Caco-2 (cell line): ENCODE data around the gene UFL1. TPM values are rescaled to one million over a fixed set of nuclear protein-coding genes. Genes with fewer than 3 reads are reported as not detected.

ENCODE experiments used
- BruUV-seq: library from RNA; stranded (reverse); fragments of 400-500 nt; replicated peaks from 2 replicates; lab custom pipeline; 2021; lab: Mats Ljungman, UMichigan
- CTCF ChIA-PET: fragments of 300-600 bp; sonication (Branson Sonifier 250); formaldehyde crosslinking; loops from one replicate; lab custom pipeline; 2022; ENCODE audit warnings: antibody characterized with exemption; lab: Charles Lee
- POLR2A ChIA-PET: fragments of 300-600 bp; sonication (Branson Sonifier 250); formaldehyde crosslinking; loops from one replicate; lab custom pipeline; 2022; ENCODE audit warnings: antibody characterized with exemption; lab: Charles Lee
- DNase-seq, 2 experiments: peaks; one replicate each; pipeline versions ENCODE4 v3.0.0 to v3.0.0-alpha.2; 2020 to 2022
- H3K27me3 ChIP-seq: replicated peaks from 2 replicates; pipeline ENCODE4 v1.6.0; 2011; ENCODE audit warnings: low read length; ENCODE audit not compliant: control insufficient read depth, insufficient read depth
- H3K36me3 ChIP-seq: 2 replicates; pipeline ENCODE4 v1.5.1; 2011; ENCODE audit warnings: low read length; ENCODE audit not compliant: control insufficient read depth, insufficient read depth
- H3K4me1 ChIP-seq: fragments of 250-450 bp; sonication (Bioruptor Pico); 2 replicates; pipeline ENCODE4 v1.5.1; 2020; ENCODE audit warnings: mild to moderate bottlenecking
- H3K4me3 ChIP-seq: 2 replicates; pipeline ENCODE4 v1.5.1; 2011; ENCODE audit warnings: low read depth, mild to moderate bottlenecking, control low read depth, low read length
- H3K9me3 ChIP-seq: fragments of 250-450 bp; sonication (Bioruptor Pico); 2 replicates; pipeline ENCODE4 v1.5.1; 2020; ENCODE audit warnings: mild to moderate bottlenecking, moderate library complexity
- H3K27ac Mint-ChIP-seq: one replicate; pipeline ENCODE4 v1.8.0; 2022; ENCODE audit warnings: mixed read lengths; ENCODE audit not compliant: unreplicated experiment
- H3K27me3 Mint-ChIP-seq: one replicate; pipeline ENCODE4 v1.8.0; 2022; ENCODE audit warnings: mixed read lengths; ENCODE audit not compliant: insufficient read depth, unreplicated experiment
- H3K36me3 Mint-ChIP-seq: one replicate; pipeline ENCODE4 v1.8.0; 2022; ENCODE audit warnings: mild to moderate bottlenecking, mixed read lengths; ENCODE audit not compliant: insufficient read depth, unreplicated experiment
- H3K4me1 Mint-ChIP-seq: one replicate; pipeline ENCODE4 v1.8.0; 2022; ENCODE audit warnings: low read depth, mixed read lengths; ENCODE audit not compliant: unreplicated experiment
- H3K4me3 Mint-ChIP-seq: one replicate; pipeline ENCODE4 v1.8.0; 2022; ENCODE audit warnings: mild to moderate bottlenecking, moderate library complexity, mixed read lengths; ENCODE audit not compliant: unreplicated experiment
- H3K9me3 Mint-ChIP-seq: one replicate; pipeline ENCODE4 v1.8.0; 2022; ENCODE audit warnings: mixed read lengths; ENCODE audit not compliant: unreplicated experiment
- CTCF ChIP-seq, 2 experiments: fragments of 200-600 bp in 1 of 2; IDR thresholded peaks; 1 replicate in 1 of 2; 2 replicates in 1 of 2; pipeline versions ENCODE4 v1.5.1 to v1.8.0; 2011 to 2022; ENCODE audit warnings: antibody characterized with exemption in 1 of 2, control low read depth in 1 of 2, inconsistent platforms in 1 of 2, low read depth in 1 of 2, low read length in 1 of 2, mild to moderate bottlenecking in 1 of 2, moderate library complexity in 1 of 2; ENCODE audit not compliant: insufficient read depth in 1 of 2, severe bottlenecking in 1 of 2, unreplicated experiment in 1 of 2
- intact Hi-C: fragments of 100-400 bp; cut with micrococcal nuclease; formaldehyde crosslinking; loops from one replicate; pipeline ENCODE4 v1.10.0; 2022; ENCODE audit not compliant: unreplicated experiment
- total RNA-seq: library from RNA; stranded (reverse); gene quantifications from 2 replicates; pipeline ENCODE4 v1.2.3, GENCODE V29; 2022

UFL1 gene
- total RNA-seq, 1 experiment from 2014 or later = 21.9 TPM

GRCh38 chr6:96521306-96521643 is 331 bp upstream of the UFL1 start:
- no peak for DNase-seq
- peaks cover 18% of the 10 kb centered on the region for H3K4me1 ChIP-seq
- intact Hi-C loops = loop anchor here (2.0 to 5.0 kb wide), 3 partner anchors 69 to 376 kb away; partner anchors contain the start of gene NDUFAF4
- BruUV-seq = no TSS peak
- H3K27me3 ChIP-seq = no peaks in the 10 kb centered on the region
- H3K36me3 ChIP-seq = no peaks in the 10 kb centered on the region; the same call in none of the 2 replicates
- ChIA-PET CTCF (no interaction called here), POLR2A (no interaction called here)
- H3K27me3 Mint-ChIP-seq = no peaks in the 10 kb centered on the region
- H3K36me3 Mint-ChIP-seq = peaks cover 20% of the 10 kb centered on the region
- H3K4me3 Mint-ChIP-seq = peak overlapping the region; percentile 93
- peak overlapping the region; percentile 85 for H3K4me3 ChIP-seq
- peak overlapping the region; percentile 99 for H3K27ac Mint-ChIP-seq
- H3K9me3 Mint-ChIP-seq = no peaks in the 10 kb centered on the region
- TF ChIP-seq CTCF (IDR thresholded peaks at IDR 0.05; ENCODE audit: insufficient read depth in 1 of 2, low read depth in 1 of 2, low read length in 1 of 2, severe bottlenecking in 1 of 2, unreplicated experiment in 1 of 2) = no peak
- peaks cover 6% of the 10 kb centered on the region for H3K4me1 Mint-ChIP-seq
- H3K9me3 ChIP-seq = no peaks in the 10 kb centered on the region

- Mint-ChIP-seq H3K4me1 (peaks cover 6% of the 10 kb centered on the region), H3K36me3 (peaks cover 23% of the 10 kb centered on the region), H3K4me3 (peak overlapping the region; percentile 93), H3K9me3 (no peaks in the 10 kb centered on the region), H3K27me3 (no peaks in the 10 kb centered on the region), H3K27ac (peak overlapping the region; percentile 99)
- DNase-seq = peak in 1 of 2 experiments; percentile 1
- ChIA-PET CTCF (no interaction called here), POLR2A (interaction anchor here (1.0 kb wide), 1 partner anchor 72 kb away, joined by 3 read pairs; no protein-coding TSS in a partner anchor)
- Histone ChIP-seq H3K9me3 (no peaks in the 10 kb centered on the region), H3K4me3 (peak overlapping the region; percentile 85), H3K27me3 (no peaks in the 10 kb centered on the region), H3K36me3 (no peaks in the 10 kb centered on the region; the same call in none of the 2 replicates), H3K4me1 (peaks cover 18% of the 10 kb centered on the region)
- no peak for TF ChIP-seq CTCF (IDR thresholded peaks at IDR 0.05; ENCODE audit: insufficient read depth in 1 of 2, low read depth in 1 of 2, low read length in 1 of 2, severe bottlenecking in 1 of 2, unreplicated experiment in 1 of 2)
- intact Hi-C loops = loop anchor here (2.0 to 5.0 kb wide), 3 partner anchors 70 to 375 kb away; partner anchors contain the start of gene NDUFAF4
- TSS peak; percentile 48 for BruUV-seq
Observed at GRCh38 chr6:96522465-96523009, 931 bp downstream of the UFL1 start.

- Histone ChIP-seq H3K4me1 (0 out of 2 replicates have a peak, but pooled peaks cover 6% of the 10 kb centered on the region), H3K27me3 (no peaks in the 10 kb centered on the region), H3K4me3 (no peak overlapping the region), H3K36me3 (no peaks in the 10 kb centered on the region; the same call in none of the 2 replicates), H3K9me3 (no peaks in the 10 kb centered on the region)
- BruUV-seq = no TSS peak
- CTCF ChIA-PET = no interaction called here
- Mint-ChIP-seq H3K27me3 (no peaks in the 10 kb centered on the region), H3K4me3 (no peak overlapping the region), H3K4me1 (no peaks in the 10 kb centered on the region), H3K27ac (no peak overlapping the region), H3K9me3 (no peaks in the 10 kb centered on the region), H3K36me3 (peaks cover 34% of the 10 kb centered on the region)
- intact Hi-C loops = no loop called here
- DNase-seq = no peak
- POLR2A ChIA-PET = no interaction called here
- no peak for TF ChIP-seq CTCF (IDR thresholded peaks at IDR 0.05; ENCODE audit: insufficient read depth in 1 of 2, low read depth in 1 of 2, low read length in 1 of 2, severe bottlenecking in 1 of 2, unreplicated experiment in 1 of 2)
Observed at GRCh38 chr6:96528193-96528592, 6.6 kb downstream of the UFL1 start.
